ENCODE results near the gene GLI3. TPM values are rescaled to one million over a fixed set of nuclear protein-coding genes. Genes with fewer than 3 reads are reported as not detected.
"Not testable (repeated sequence)": the region's sequence is repeated elsewhere in the genome, so short reads cannot be mapped to it uniquely, and the experiment has no call there.

GLI3 gene
- polyA plus RNA-seq, 1 donor: 5.4 TPM

DNA sequence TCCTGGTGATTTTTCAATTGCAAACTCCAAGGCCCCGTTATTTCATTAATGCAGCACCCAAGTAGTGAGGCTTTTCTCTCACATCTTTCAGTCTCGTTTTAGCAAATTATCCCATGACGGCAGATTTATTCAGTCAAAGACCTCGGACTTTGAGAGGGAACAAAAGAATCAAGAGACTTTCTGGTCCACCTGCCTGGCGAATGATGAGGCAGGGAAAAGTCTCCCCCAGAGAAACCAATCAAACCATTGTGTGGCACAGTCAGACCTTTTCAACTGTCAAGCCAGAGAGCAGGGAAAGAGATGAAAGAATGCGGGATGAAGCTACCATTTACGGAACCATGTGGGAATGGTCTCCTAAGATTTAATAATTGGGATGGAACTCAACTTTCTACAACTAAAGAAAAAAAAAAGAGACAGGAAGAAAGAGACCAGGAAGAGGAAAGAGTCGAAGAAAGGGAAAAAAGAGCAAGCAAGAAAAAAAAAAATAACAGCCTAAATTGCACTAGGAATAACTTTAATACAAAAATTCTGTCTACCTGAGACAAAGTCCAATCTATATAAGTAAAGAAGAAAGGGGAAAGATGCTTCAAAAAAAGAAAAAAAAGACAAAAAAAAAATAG is 22.8 kb downstream of the GLI3 start:
- no peaks in the 10 kb centered on the region for H3K36me3 ChIP-seq (ENCODE audit: control insufficient read depth, insufficient read depth, low read length)
- 88% methylated on average over 5 of the region's 8 CpGs for WGBS (ENCODE audit: insufficient coverage, low lambda C conversion rate)
- H3K27me3 ChIP-seq (ENCODE audit: control insufficient read depth, insufficient read depth, low read length): no peaks in the 10 kb centered on the region
- no peak overlapping the region for H3K27ac ChIP-seq (ENCODE audit: low read length)
- no peaks in the 10 kb centered on the region for H3K4me1 ChIP-seq (ENCODE audit: control insufficient read depth, insufficient read depth, low read length)
- no peak for DNase-seq
- H3K9me3 ChIP-seq (ENCODE audit: control insufficient read depth, low read depth, low read length): no peaks in the 10 kb centered on the region
- H3K4me3 ChIP-seq (ENCODE audit: low read length): no peak overlapping the region

DNA sequence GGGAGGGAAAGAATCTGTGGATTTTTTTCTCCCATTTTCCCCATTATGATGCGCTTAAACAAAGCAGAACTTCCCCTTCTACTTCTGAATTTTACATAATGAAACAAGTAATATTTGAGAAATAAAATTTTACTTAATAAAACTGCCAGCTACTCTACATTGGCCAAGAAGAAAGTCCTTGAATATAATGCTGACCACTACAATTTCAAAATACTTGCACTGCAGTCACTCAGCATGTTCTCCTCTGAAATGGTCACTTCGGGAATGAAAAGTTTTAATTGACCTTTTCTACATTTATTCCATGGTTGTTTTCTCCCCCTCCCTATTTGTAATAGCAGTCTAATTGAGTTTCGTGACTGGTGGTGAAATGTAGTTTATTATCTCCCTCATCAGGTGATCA is 23.9 kb downstream of the GLI3 start:
- Histone ChIP-seq H3K4me3 (ENCODE audit: low read length) (no peak overlapping the region), H3K27ac (ENCODE audit: low read length) (no peak overlapping the region), H3K36me3 (ENCODE audit: control insufficient read depth, insufficient read depth, low read length) (no peaks in the 10 kb centered on the region), H3K9me3 (ENCODE audit: control insufficient read depth, low read depth, low read length) (no peaks in the 10 kb centered on the region), H3K27me3 (ENCODE audit: control insufficient read depth, insufficient read depth, low read length) (no peaks in the 10 kb centered on the region), H3K4me1 (ENCODE audit: control insufficient read depth, insufficient read depth, low read length) (no peaks in the 10 kb centered on the region)
- DNase-seq: no peak
- WGBS (ENCODE audit: insufficient coverage, low lambda C conversion rate): 100% methylated on average over 1 of the region's 3 CpGs

DNA sequence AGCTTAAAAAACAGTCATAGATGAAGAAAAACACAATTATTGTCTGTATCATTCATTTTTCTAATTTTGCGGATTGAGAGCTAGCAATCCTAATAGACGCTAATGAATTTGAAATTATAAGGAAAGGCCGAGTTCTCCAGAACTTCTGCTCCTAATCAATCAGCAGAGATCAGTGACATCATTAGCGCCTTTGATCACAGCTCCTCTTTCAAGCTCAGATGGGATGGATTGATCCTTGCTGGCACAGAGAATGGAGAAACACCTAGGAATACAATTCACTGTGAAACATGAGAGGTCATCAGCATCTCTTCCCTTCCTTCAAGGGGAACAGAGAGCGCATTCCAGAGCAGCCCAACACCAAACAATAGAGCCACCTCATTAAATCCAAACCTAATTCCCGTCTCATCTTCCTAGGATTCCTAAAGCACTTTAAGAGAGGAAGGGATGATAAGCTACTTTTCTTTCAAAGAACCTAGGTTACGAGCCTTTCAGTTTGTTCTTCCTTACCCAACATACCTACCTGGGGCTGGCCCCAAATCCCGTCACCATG is 24.4 kb downstream of the GLI3 start:
- no CpG with 5 or more reads among the region's 8 CpGs for WGBS (ENCODE audit: insufficient coverage, low lambda C conversion rate)
- H3K27ac ChIP-seq (ENCODE audit: low read length): no peak overlapping the region
- no peaks in the 10 kb centered on the region for H3K9me3 ChIP-seq (ENCODE audit: control insufficient read depth, low read depth, low read length)
- H3K4me3 ChIP-seq (ENCODE audit: low read length): no peak overlapping the region
- no peaks in the 10 kb centered on the region for H3K4me1 ChIP-seq (ENCODE audit: control insufficient read depth, insufficient read depth, low read length)
- no peaks in the 10 kb centered on the region for H3K27me3 ChIP-seq (ENCODE audit: control insufficient read depth, insufficient read depth, low read length)
- no peaks in the 10 kb centered on the region for H3K36me3 ChIP-seq (ENCODE audit: control insufficient read depth, insufficient read depth, low read length)
- no peak for DNase-seq

DNA sequence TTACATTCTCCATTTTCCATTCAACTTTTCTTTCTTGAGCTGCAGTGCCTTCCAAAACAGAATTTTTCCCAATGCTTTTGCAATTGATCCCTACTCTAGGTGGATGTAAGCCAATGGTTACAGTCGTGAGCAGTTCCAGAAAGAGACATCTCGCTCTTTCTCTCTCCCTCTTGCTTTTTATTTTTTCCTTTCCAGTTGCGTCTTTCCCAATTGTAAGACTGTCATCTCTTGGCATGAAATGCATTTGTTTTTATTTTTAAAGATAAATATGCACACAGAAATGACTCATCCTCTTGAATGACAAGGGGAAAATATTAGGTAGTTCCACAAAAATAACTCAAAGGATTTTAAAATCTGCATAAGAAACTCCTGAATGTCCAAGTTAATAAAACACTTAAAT is 25.1 kb downstream of the GLI3 start:
- 94% methylated on average over 3 of the region's 3 CpGs for WGBS (ENCODE audit: insufficient coverage, low lambda C conversion rate)
- no peak overlapping the region for H3K4me3 ChIP-seq (ENCODE audit: low read length)
- no peaks in the 10 kb centered on the region for H3K36me3 ChIP-seq (ENCODE audit: control insufficient read depth, insufficient read depth, low read length)
- no peaks in the 10 kb centered on the region for H3K9me3 ChIP-seq (ENCODE audit: control insufficient read depth, low read depth, low read length)
- H3K27ac ChIP-seq (ENCODE audit: low read length): no peak overlapping the region
- no peaks in the 10 kb centered on the region for H3K27me3 ChIP-seq (ENCODE audit: control insufficient read depth, insufficient read depth, low read length)
- no peaks in the 10 kb centered on the region for H3K4me1 ChIP-seq (ENCODE audit: control insufficient read depth, insufficient read depth, low read length)
- DNase-seq: no peak

DNA sequence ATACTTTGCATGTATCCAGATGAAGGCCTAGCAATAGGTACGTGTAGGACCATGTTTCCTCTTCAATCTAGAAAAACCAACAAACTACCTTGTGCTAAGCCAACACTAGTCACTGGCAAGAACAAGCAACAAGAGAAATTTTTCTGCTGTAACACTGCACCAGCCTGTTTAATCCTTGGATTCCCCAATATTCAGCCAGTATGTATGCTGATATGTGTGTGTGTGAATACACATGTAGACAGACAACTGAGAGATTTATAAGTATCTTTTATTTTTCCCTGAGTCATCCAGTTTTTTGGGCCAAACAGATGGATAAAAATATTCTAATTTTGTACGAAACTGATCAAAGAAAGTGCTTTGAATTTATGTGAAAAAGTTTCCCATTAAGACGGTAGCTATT is 26.2 kb downstream of the GLI3 start:
- Histone ChIP-seq H3K27ac (ENCODE audit: low read length) (no peak overlapping the region), H3K9me3 (ENCODE audit: control insufficient read depth, low read depth, low read length) (no peaks in the 10 kb centered on the region)
- 92% methylated on average over 2 of the region's 3 CpGs for WGBS (ENCODE audit: insufficient coverage, low lambda C conversion rate)

DNA sequence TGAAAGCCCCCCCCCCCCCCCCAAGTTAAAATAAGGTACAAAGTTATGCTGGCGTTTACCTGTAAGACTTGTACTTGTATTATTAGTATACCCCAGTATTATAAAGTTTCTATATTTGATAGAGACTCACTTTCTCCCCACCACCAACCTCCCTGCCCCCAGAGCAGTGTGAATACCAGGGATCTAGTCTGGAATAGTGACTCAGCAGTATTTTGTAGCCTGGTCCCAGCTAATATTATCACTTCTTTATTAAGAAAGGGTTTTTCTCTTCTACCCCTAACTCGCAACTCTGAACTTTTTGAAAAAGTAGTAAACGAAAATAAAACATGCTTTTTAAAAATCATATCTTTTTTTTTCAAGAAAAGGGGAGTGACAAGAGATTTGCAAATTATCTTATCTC is 26.7 kb downstream of the GLI3 start:
- Histone ChIP-seq H3K27me3 (ENCODE audit: control insufficient read depth, insufficient read depth, low read length) (no peaks in the 10 kb centered on the region), H3K36me3 (ENCODE audit: control insufficient read depth, insufficient read depth, low read length) (no peaks in the 10 kb centered on the region), H3K4me3 (ENCODE audit: low read length) (no peak overlapping the region), H3K27ac (ENCODE audit: low read length) (no peak overlapping the region), H3K4me1 (ENCODE audit: control insufficient read depth, insufficient read depth, low read length) (no peaks in the 10 kb centered on the region), H3K9me3 (ENCODE audit: control insufficient read depth, low read depth, low read length) (no peaks in the 10 kb centered on the region)
- DNase-seq: no peak
- WGBS (ENCODE audit: insufficient coverage, low lambda C conversion rate): 100% methylated on average over 1 of the region's 3 CpGs

More for the DNA sequence above, 26.2 kb downstream of the GLI3 start:
- H3K4me3 ChIP-seq (ENCODE audit: low read length): no peak overlapping the region
- DNase-seq: no peak
- no peaks in the 10 kb centered on the region for H3K36me3 ChIP-seq (ENCODE audit: control insufficient read depth, insufficient read depth, low read length)
- H3K4me1 ChIP-seq (ENCODE audit: control insufficient read depth, insufficient read depth, low read length): no peaks in the 10 kb centered on the region
- H3K27me3 ChIP-seq (ENCODE audit: control insufficient read depth, insufficient read depth, low read length): no peaks in the 10 kb centered on the region

DNA sequence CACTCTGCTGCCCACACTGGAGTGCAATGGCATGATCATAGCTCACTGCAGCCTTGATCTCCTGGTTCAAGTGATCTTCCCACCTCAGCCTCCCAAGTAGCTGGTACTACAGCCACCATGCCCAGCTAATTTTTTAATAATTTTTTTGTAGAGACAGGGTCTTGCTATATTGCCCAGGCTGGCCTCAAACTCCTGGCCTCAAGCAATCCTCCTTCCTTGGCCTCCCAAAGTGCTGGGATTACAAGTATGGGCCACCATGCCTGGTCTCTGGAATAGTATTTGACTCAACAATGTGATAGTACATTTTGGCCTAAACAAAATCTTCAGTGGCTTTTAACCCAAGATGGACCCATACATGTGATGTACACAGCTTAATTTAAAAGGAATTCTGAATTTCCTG is 27.9 kb downstream of the GLI3 start:
- not testable (repeated sequence) for H3K27me3 ChIP-seq (ENCODE audit: control insufficient read depth, insufficient read depth, low read length); H3K27ac ChIP-seq (ENCODE audit: low read length); H3K4me1 ChIP-seq (ENCODE audit: control insufficient read depth, insufficient read depth, low read length); H3K9me3 ChIP-seq (ENCODE audit: control insufficient read depth, low read depth, low read length); DNase-seq; H3K4me3 ChIP-seq (ENCODE audit: low read length); H3K36me3 ChIP-seq (ENCODE audit: control insufficient read depth, insufficient read depth, low read length)

DNA sequence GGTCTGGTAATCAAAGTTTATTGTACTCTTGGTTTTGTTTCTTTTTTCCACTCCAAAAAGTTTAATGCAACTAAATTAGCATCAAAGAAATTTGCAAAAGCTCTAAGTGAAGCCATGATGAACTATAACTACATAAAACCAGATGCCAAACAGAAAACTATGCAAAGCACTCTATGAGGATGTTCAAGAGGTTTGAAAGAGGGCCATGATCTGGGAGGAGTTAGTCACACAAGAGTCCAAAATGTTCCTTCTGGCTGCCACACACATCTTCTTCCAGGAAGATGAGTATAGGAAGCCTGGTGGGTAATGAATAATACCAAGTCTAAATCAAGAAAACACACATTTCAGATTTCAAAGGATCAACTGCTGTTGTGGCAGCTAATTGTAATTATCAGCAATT is 28.4 kb downstream of the GLI3 start:
- no peaks in the 10 kb centered on the region for H3K27me3 ChIP-seq (ENCODE audit: control insufficient read depth, insufficient read depth, low read length)
- H3K9me3 ChIP-seq (ENCODE audit: control insufficient read depth, low read depth, low read length): no peaks in the 10 kb centered on the region
- no peaks in the 10 kb centered on the region for H3K36me3 ChIP-seq (ENCODE audit: control insufficient read depth, insufficient read depth, low read length)
- no peak overlapping the region for H3K27ac ChIP-seq (ENCODE audit: low read length)
- H3K4me3 ChIP-seq (ENCODE audit: low read length): no peak overlapping the region
- no peaks in the 10 kb centered on the region for H3K4me1 ChIP-seq (ENCODE audit: control insufficient read depth, insufficient read depth, low read length)
- DNase-seq: no peak

DNA sequence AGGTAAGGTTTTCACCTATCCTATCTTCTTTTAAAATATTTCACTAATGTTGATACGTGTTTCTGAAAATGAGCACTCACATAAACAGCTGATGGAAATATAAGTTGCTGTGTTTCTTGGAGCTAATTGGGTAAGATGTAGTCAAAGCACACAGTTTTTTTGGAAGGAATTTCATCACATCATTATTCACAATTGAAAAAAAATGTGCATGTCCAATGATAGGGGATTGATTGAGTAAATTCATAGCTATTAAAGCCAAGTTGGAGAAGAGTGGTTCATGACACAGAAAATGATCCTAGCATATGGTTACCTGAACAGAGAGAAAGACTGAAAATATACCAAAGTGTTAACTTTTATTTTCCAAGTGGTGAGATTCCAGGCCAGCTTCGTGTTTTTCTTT is 29.6 kb downstream of the GLI3 start:
- no peaks in the 10 kb centered on the region for H3K27me3 ChIP-seq (ENCODE audit: control insufficient read depth, insufficient read depth, low read length)
- DNase-seq: no peak
- no peak overlapping the region for H3K27ac ChIP-seq (ENCODE audit: low read length)
- H3K4me1 ChIP-seq (ENCODE audit: control insufficient read depth, insufficient read depth, low read length): no peaks in the 10 kb centered on the region
- no peaks in the 10 kb centered on the region for H3K9me3 ChIP-seq (ENCODE audit: control insufficient read depth, low read depth, low read length)
- H3K36me3 ChIP-seq (ENCODE audit: control insufficient read depth, insufficient read depth, low read length): no peaks in the 10 kb centered on the region
- H3K4me3 ChIP-seq (ENCODE audit: low read length): no peak overlapping the region
- WGBS (ENCODE audit: insufficient coverage, low lambda C conversion rate): no CpG with 5 or more reads among the region's 2 CpGs

DNA sequence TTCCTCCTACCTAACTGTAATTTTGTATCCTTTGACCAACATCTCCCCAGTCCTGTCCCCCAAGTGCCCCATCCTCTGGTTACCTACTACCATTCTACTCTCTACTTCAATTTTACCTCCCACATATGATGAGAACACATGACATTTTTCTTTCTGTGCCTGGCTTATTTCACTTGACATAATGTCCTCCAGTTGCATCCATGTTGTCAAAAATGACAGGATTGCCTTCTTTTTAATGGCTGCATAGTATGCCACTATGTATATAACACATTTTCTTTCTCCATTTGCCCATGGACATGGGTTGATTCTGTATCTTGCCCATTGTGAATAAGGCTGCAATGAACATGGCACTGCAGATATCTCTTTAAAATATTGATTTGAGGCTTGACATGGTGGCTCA is 33.7 kb downstream of the GLI3 start:
- Histone ChIP-seq H3K27me3 (ENCODE audit: control insufficient read depth, insufficient read depth, low read length) (no peaks in the 10 kb centered on the region), H3K4me3 (ENCODE audit: low read length) (no peak overlapping the region), H3K9me3 (ENCODE audit: control insufficient read depth, low read depth, low read length) (no peaks in the 10 kb centered on the region), H3K36me3 (ENCODE audit: control insufficient read depth, insufficient read depth, low read length) (no peaks in the 10 kb centered on the region), H3K4me1 (ENCODE audit: control insufficient read depth, insufficient read depth, low read length) (no peaks in the 10 kb centered on the region), H3K27ac (ENCODE audit: low read length) (no peak overlapping the region)
- DNase-seq: no peak

DNA sequence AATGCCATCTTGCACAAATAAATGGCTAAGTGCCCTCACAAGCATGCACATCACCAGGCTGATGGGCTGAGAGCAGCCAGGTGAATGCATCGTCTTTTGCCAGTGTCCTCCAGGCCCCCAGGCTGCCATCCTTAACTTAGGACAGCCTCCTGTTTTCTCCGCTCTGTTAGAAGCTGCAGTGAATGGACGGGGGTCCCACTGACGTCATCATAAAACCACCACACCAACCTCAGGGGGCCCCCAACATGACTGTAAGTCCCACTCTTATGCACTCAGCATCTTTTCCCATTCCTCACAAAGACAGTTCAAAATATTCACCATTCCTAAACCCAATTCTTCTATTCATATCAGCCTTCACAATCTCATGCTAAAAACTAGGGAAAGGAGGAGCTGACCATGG is 34.4 kb downstream of the GLI3 start:
- no CpG with 5 or more reads among the region's 4 CpGs for WGBS (ENCODE audit: insufficient coverage, low lambda C conversion rate)
- Histone ChIP-seq H3K27me3 (ENCODE audit: control insufficient read depth, insufficient read depth, low read length) (no peaks in the 10 kb centered on the region), H3K27ac (ENCODE audit: low read length) (no peak overlapping the region), H3K36me3 (ENCODE audit: control insufficient read depth, insufficient read depth, low read length) (no peaks in the 10 kb centered on the region), H3K4me3 (ENCODE audit: low read length) (no peak overlapping the region), H3K4me1 (ENCODE audit: control insufficient read depth, insufficient read depth, low read length) (no peaks in the 10 kb centered on the region), H3K9me3 (ENCODE audit: control insufficient read depth, low read depth, low read length) (no peaks in the 10 kb centered on the region)
- DNase-seq: no peak
